OCI-LY3 (cell line): Measurements from ENCODE around the gene EDN2.

Experiments used
- H2AFZ ChIP-seq: fragments of 200-600, 300-600 bp; shearing (Covaris generic); 2 replicates; pipeline ENCODE4 v1.6.0; 2014; ENCODE audit warnings: antibody characterized with exemption, low read depth, low read length
- H3K27ac ChIP-seq: fragments of 200-600, 300-600 bp; sonication (generic); 2 replicates; pipeline ENCODE4 v1.5.1; 2014; ENCODE audit warnings: mild to moderate bottlenecking, low read length, moderate library complexity, mixed read lengths
- H3K27me3 ChIP-seq: fragments of 200-600, 300-600 bp; sonication (generic); 2 replicates; pipeline ENCODE4 v1.6.1; 2014; ENCODE audit warnings: low read depth, low read length, mixed read lengths
- H3K36me3 ChIP-seq: fragments of 200-600, 300-600 bp; sonication (generic); replicated peaks from 2 replicates; pipeline ENCODE3; 2014; ENCODE audit warnings: low read depth, low read length, mixed read lengths
- H3K4me1 ChIP-seq: fragments of 300-600, 200-600 bp; sonication (generic); 2 replicates; pipeline ENCODE4 v1.6.1; 2014; ENCODE audit warnings: low read length, mixed read lengths
- H3K4me2 ChIP-seq: fragments of 200-600, 300-600 bp; sonication (generic); 2 replicates; pipeline ENCODE4 v1.6.1; 2014; ENCODE audit warnings: low read length, mixed read lengths
- H3K4me3 ChIP-seq: fragments of 300-600, 200-600 bp; sonication (generic); 2 replicates; pipeline ENCODE4 v1.5.1; 2014; ENCODE audit warnings: antibody characterized with exemption, mild to moderate bottlenecking, low read length, moderate library complexity
- H3K79me2 ChIP-seq: fragments of 300-600, 200-600 bp; shearing (Covaris generic); 2 replicates; pipeline ENCODE4 v1.6.1; 2014; ENCODE audit warnings: mild to moderate bottlenecking, low read length, mixed read lengths
- H3K9ac ChIP-seq: fragments of 300-600, 200-600 bp; shearing (Covaris generic); 2 replicates; pipeline ENCODE4 v1.6.0; 2014; ENCODE audit warnings: mild to moderate bottlenecking, low read length, moderate library complexity
- H3K9me3 ChIP-seq: fragments of 200-600, 300-600 bp; shearing (Covaris generic); 2 replicates; pipeline ENCODE4 v1.6.1; 2014; ENCODE audit warnings: low read length, mixed read lengths; ENCODE audit not compliant: insufficient read depth
- H4K20me1 ChIP-seq: fragments of 200-600, 300-600 bp; sonication (generic); 2 replicates; pipeline ENCODE4 v1.6.1; 2016; ENCODE audit warnings: low read length, mixed read lengths; ENCODE audit not compliant: insufficient read depth
- EZH2phosphoT487 ChIP-seq: fragments of 200-600 bp; shearing (Covaris generic); IDR thresholded peaks from 2 replicates; pipeline ENCODE4 v1.6.1; 2018; ENCODE audit warnings: antibody characterized with exemption, mixed run types, low read depth
- TF ChIP-seq, protein P1 (sequence below): fragments of 200-600, 300-600 bp; sonication (generic); IDR thresholded peaks from 2 replicates; pipeline ENCODE4 v1.5.1; 2014; ENCODE audit warnings: antibody characterized with exemption, low read length, low read depth

The EDN2 gene

DNA sequence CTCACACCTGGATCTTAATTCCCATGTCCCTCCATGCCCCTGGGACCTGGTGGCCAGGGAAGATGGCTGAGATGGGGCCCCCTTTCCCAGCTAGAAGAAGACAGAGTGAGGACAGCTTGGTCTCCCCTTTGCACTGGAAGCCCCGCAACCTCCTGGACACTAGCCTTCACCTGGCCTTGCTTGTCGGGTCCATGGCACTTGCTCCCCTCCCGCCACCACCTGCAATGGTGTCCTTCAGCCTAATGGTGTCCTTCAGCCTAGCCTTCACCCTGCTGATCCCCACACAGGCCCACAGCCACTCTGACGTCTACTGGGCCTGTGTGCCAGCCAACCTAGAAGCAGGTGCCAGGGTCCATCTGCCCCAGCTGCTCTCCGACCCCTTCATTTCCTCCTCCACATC lies 45.9 kb upstream of the EDN2 start:
- Histone ChIP-seq H3K27ac (no peak overlapping the region), H3K79me2 (peaks cover 43% of the 10 kb centered on the region), H3K9ac (no peak overlapping the region), H2AFZ (no peak overlapping the region), H3K4me1 (no peaks in the 10 kb centered on the region), H3K4me2 (no peak overlapping the region), H3K36me3 (peaks cover 22% of the 10 kb centered on the region), H4K20me1 (peaks cover 24% of the 10 kb centered on the region), H3K4me3 (no peak overlapping the region), H3K9me3 (no peaks in the 10 kb centered on the region), H3K27me3 (no peaks in the 10 kb centered on the region)
- no peak for TF ChIP-seq EZH2phosphoT487

DNA sequence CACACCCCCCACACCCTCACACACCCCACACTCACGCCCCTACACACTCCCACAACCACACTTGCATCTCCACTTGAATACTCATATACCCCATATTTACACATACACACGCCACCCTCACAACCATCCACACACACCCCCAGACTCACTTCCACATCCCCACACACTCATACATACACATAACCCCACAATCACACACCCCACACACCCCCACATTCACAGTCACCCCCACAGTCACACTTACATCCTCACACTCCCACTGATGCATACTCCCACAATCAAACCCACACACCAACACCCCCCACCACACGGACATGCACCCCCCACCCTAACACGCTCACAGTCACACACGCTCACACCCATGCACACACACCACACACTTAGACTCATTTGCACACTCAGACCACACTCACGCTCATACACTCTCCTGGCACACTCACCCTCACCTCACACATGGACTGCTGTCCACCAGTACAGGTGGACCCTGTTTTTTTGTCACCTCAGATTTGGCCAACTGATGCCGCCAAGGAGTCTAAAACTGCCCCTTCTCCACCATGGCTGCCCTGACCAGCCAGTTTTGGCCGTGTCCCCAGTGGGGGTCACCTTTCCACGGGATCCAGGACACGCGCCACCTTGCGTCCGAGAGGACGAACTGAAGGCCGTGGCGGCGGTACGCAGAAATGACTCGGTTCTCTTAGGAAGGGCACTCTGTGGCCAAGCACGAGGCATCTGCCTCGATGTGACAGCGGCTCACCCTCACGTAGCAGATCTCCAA lies 45.3 kb upstream of the EDN2 start:
- Histone ChIP-seq H3K36me3 (peaks cover 20% of the 10 kb centered on the region), H4K20me1 (peaks cover 24% of the 10 kb centered on the region), H3K9me3 (no peaks in the 10 kb centered on the region), H3K27me3 (no peaks in the 10 kb centered on the region), H3K4me2 (no peak overlapping the region), H3K9ac (no peak overlapping the region), H3K27ac (no peak overlapping the region), H2AFZ (no peak overlapping the region), H3K79me2 (peaks cover 37% of the 10 kb centered on the region), H3K4me3 (no peak overlapping the region), H3K4me1 (no peaks in the 10 kb centered on the region)
- TF ChIP-seq, protein P1, sequence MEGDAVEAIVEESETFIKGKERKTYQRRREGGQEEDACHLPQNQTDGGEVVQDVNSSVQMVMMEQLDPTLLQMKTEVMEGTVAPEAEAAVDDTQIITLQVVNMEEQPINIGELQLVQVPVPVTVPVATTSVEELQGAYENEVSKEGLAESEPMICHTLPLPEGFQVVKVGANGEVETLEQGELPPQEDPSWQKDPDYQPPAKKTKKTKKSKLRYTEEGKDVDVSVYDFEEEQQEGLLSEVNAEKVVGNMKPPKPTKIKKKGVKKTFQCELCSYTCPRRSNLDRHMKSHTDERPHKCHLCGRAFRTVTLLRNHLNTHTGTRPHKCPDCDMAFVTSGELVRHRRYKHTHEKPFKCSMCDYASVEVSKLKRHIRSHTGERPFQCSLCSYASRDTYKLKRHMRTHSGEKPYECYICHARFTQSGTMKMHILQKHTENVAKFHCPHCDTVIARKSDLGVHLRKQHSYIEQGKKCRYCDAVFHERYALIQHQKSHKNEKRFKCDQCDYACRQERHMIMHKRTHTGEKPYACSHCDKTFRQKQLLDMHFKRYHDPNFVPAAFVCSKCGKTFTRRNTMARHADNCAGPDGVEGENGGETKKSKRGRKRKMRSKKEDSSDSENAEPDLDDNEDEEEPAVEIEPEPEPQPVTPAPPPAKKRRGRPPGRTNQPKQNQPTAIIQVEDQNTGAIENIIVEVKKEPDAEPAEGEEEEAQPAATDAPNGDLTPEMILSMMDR = no peak
- no peak for TF ChIP-seq EZH2phosphoT487

DNA sequence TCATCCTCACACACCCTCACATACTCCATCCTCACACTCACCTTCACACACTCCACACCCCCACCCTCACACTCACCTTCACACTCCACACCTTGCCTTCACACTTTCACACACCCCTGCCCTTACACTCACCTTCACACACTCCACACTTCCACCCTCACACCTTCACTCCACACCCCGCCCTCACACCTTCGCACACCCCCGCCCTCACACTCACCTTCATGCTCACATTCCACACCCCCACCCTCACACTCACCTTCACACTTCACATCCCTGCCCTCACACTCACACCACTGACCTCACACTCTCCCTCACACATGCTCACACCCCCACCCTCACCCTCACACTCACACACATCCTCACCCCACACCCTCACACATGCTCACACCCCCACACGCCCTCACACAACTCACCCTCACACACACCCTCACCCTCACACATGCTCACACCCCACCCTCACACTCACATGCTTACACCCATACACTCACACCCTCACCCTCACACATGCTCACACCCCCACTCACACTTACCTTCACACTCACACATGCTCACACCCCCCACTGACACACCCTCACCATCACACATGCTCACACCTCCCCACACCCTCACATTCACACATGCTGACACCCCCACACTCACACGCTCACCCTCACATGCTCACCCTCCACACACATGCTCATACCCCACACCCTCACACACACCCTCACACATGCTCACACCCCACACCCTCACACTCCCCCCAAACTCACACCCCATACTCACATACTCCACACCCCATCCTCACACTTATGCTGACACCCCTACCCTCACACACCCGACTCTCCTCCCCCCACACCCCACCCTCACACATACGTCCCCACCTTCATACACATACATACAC lies 44.5 kb upstream of the EDN2 start:
- H3K27ac ChIP-seq = no peak overlapping the region
- no peak overlapping the region for H3K4me2 ChIP-seq
- H3K4me3 ChIP-seq = no peak overlapping the region
- peaks cover 17% of the 10 kb centered on the region for H4K20me1 ChIP-seq
- no peak for TF ChIP-seq EZH2phosphoT487
- TF ChIP-seq, protein P1 = no peak
- no peaks in the 10 kb centered on the region for H3K27me3 ChIP-seq
- peaks cover 29% of the 10 kb centered on the region for H3K79me2 ChIP-seq
- no peaks in the 10 kb centered on the region for H3K4me1 ChIP-seq
- H3K9me3 ChIP-seq = no peaks in the 10 kb centered on the region
- peaks cover 16% of the 10 kb centered on the region for H3K36me3 ChIP-seq
- H3K9ac ChIP-seq = no peak overlapping the region
- no peak overlapping the region for H2AFZ ChIP-seq

DNA sequence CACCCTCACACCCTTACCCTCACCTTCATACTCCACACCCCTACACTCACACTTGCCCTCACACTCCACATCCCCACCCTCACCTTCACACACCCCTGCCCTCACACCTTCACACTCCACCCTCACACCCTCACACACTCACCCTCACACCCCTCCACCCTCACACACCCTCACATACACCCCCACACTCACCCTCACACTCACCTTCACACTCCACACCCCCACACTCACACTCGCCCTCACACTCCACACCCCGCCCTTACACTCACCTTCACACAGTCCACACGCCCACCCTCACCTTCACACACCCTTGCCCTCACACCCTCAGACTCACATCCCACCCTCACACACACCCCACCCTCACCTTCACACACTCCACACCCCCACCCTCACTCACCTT lies 43.6 kb upstream of the EDN2 start:
- no peaks in the 10 kb centered on the region for H3K27me3 ChIP-seq
- no peak overlapping the region for H3K27ac ChIP-seq
- no peaks in the 10 kb centered on the region for H3K4me1 ChIP-seq
- no peak for TF ChIP-seq EZH2phosphoT487
- H3K36me3 ChIP-seq = peaks cover 15% of the 10 kb centered on the region
- peaks cover 24% of the 10 kb centered on the region for H3K79me2 ChIP-seq
- H2AFZ ChIP-seq = no peak overlapping the region
- H3K9ac ChIP-seq = no peak overlapping the region
- no peak overlapping the region for H3K4me2 ChIP-seq
- no peak overlapping the region for H3K4me3 ChIP-seq
- H4K20me1 ChIP-seq = peaks cover 12% of the 10 kb centered on the region
- no peaks in the 10 kb centered on the region for H3K9me3 ChIP-seq
